Esophagus squamous epithelium (tissue), 4 donors: ENCODE results near the gene ARF1.

Source experiments
- POLR2A ChIP-seq, 4 donors: fragments of 450-650 bp; IDR thresholded peaks; one replicate each; pipeline ENCODE4 v1.6.1; 2017; ENCODE audit warnings: antibody characterized with exemption in 4 of 4, mild to moderate bottlenecking in 4 of 4, moderate library complexity in 3 of 4
- TF ChIP-seq, protein P1 (sequence below), 6 experiments: fragments of 450-650 bp in 4 of 6; fragments of 200-600 bp in 2 of 6; sonication (generic) in 2 of 6; IDR thresholded peaks; one replicate each; pipeline ENCODE4 v1.5.1; 2016 to 2019; ENCODE audit warnings: antibody characterized with exemption in 6 of 6, mild to moderate bottlenecking in 4 of 6, moderate library complexity in 4 of 6

DNA sequence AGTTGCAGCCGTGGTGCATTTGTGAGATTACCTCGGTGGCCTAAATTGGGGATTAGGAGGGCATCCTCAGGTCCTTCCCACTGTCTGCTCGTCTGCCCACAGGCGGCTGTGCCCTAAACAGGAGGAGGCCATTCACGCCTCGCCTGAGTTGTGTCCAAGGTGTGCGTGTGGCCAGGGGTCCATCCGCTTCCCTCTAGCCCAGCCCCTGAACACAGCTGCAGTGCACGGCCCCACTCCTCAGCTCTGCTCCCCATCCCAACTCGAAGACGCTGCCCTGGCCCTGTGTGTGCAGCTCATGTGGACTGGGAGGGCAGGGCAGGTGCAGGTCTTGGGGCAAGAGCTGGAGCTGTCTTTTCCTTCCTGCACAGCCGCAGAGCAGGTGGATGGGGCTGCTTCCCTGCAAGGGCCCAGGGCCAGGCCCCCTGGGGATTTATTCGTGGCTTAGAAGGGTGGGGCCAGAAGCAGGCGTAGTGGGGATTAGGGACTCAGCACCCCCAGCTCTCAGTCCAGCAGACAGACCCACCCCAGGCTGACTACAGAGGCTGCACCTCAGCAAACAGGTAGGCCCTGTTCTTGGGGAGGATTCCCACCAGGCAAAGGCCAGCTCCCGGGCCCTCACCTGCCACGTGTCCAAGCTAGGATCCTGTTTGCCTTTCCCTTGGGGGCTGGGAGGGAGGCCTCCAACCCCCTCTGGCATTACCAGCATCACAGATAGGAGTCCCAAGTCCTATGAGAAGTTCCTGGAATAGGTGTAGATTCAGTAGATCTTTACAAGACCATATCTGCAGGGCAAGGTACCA lies 61.9 kb downstream of the ARF1 start:
- TF ChIP-seq POLR2A (IDR thresholded peaks at IDR 0.05), result no peak
- TF ChIP-seq, protein P1, sequence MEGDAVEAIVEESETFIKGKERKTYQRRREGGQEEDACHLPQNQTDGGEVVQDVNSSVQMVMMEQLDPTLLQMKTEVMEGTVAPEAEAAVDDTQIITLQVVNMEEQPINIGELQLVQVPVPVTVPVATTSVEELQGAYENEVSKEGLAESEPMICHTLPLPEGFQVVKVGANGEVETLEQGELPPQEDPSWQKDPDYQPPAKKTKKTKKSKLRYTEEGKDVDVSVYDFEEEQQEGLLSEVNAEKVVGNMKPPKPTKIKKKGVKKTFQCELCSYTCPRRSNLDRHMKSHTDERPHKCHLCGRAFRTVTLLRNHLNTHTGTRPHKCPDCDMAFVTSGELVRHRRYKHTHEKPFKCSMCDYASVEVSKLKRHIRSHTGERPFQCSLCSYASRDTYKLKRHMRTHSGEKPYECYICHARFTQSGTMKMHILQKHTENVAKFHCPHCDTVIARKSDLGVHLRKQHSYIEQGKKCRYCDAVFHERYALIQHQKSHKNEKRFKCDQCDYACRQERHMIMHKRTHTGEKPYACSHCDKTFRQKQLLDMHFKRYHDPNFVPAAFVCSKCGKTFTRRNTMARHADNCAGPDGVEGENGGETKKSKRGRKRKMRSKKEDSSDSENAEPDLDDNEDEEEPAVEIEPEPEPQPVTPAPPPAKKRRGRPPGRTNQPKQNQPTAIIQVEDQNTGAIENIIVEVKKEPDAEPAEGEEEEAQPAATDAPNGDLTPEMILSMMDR (IDR thresholded peaks at IDR 0.05), result no peak
